ENCODE results near the gene CUBN.

GRCh38 chr10:16822027-16822426 lies 307.6 kb downstream of the CUBN start:
- TF ChIP-seq CTCF (IDR thresholded peaks at IDR 0.05 in 2 of 3, conservative IDR thresholded peaks at IDR 0.05 in 1 of 3; ENCODE audit: control insufficient read depth in 2 of 3, extremely low read depth in 1 of 3, insufficient read depth in 1 of 3, low read depth in 3 of 3, low read length in 3 of 3) (no peak), RAD21 (IDR thresholded peaks at IDR 0.05; ENCODE audit: insufficient read depth, low read depth, low read length) (no peak), MAX (IDR thresholded peaks at IDR 0.05; ENCODE audit: low read depth, low read length) (no peak), NFIC (IDR thresholded peaks at IDR 0.05; ENCODE audit: low read depth, low read length) (no peak), ATF3 (IDR thresholded peaks at IDR 0.05; ENCODE audit: borderline replicate concordance, extremely low read depth, low read depth, low read length) (no peak), PBX3 (IDR thresholded peaks at IDR 0.05; ENCODE audit: insufficient replicate concordance, low read depth, low read length) (no peak), POLR2A (IDR thresholded peaks at IDR 0.05; ENCODE audit: low read depth, low read length) (no peak), CHD2 (IDR thresholded peaks at IDR 0.05; ENCODE audit: borderline replicate concordance, low read depth, low read length) (no peak)

Data from GM12878 (cell line).